ENCODE data around the gene ELAPOR1. TPM values are rescaled to one million over a fixed set of nuclear protein-coding genes. Genes with fewer than 3 reads are reported as not detected.

Gene ELAPOR1
- total RNA-seq, 3 donors from 2014 or later (not counting 1 experiment from before 2014, with no cell fraction given), result 6.2 to 8.3 (median 6.3) TPM

DNA sequence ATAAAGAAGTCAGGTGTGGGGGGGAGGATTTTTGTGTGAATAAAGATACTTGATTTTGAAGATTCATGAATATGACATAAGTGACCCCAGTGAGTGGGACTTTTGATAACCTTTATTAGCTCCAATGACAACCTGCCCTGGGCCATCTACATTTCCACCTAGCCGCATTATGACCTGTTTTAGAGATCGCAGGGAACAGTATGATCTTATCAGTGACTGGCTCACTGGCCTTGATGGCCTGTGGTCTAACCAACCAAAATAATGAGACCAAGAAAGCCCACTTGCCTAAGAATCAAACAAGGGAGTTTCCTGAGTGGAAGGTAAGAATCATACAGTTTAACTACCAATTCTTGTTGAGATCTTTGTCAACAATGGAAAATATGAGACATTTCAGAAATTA lies 1.8 kb downstream of the ELAPOR1 start:
- intact Hi-C loops (cut with micrococcal nuclease), result no loop called here
- WGBS (ENCODE audit: insufficient coverage), result 50% methylated on average over 2 of the region's 2 CpGs

DNA sequence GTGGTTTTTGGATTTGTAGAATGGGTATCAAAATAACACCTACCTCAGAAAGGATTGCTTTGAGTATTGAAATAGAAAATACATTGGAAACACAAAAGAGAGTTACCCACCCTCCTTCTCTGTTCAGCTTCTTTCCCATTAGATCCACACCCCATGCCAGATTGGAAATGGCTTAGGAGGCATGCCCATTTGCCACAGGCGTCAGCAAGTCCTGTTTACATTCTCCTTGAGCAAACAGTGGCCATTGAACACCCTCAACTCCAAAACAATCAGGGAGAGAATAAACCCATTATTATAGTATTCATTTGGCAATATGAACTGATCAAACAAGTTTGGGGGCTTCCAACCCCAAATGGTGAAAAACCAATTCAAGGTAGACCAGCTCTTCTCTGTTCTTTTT lies 2.4 kb downstream of the ELAPOR1 start:
- Histone ChIP-seq H3K9me3 (ENCODE audit: control insufficient read depth, insufficient read depth, low read length) (no peaks in the 10 kb centered on the region), H3K27ac (ENCODE audit: low read length) (no peak overlapping the region), H3K4me3 (ENCODE audit: low read length) (no peak overlapping the region), H3K27me3 (ENCODE audit: control insufficient read depth, insufficient read depth, low read length) (no peaks in the 10 kb centered on the region), H3K36me3 (ENCODE audit: control insufficient read depth, insufficient read depth, low read length) (no peaks in the 10 kb centered on the region), H3K4me1 (ENCODE audit: control insufficient read depth, insufficient read depth, low read length) (peaks cover 21% of the 10 kb centered on the region)
- H3K36me3 Mint-ChIP-seq, result no peaks in the 10 kb centered on the region
- TF ChIP-seq, protein P1, sequence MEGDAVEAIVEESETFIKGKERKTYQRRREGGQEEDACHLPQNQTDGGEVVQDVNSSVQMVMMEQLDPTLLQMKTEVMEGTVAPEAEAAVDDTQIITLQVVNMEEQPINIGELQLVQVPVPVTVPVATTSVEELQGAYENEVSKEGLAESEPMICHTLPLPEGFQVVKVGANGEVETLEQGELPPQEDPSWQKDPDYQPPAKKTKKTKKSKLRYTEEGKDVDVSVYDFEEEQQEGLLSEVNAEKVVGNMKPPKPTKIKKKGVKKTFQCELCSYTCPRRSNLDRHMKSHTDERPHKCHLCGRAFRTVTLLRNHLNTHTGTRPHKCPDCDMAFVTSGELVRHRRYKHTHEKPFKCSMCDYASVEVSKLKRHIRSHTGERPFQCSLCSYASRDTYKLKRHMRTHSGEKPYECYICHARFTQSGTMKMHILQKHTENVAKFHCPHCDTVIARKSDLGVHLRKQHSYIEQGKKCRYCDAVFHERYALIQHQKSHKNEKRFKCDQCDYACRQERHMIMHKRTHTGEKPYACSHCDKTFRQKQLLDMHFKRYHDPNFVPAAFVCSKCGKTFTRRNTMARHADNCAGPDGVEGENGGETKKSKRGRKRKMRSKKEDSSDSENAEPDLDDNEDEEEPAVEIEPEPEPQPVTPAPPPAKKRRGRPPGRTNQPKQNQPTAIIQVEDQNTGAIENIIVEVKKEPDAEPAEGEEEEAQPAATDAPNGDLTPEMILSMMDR (IDR thresholded peaks at IDR 0.05), result no peak
- H3K27ac Mint-ChIP-seq, result no peak overlapping the region
- WGBS (ENCODE audit: insufficient coverage), result 89% methylated on average over 1 of the region's 1 CpG
- H3K9me3 Mint-ChIP-seq, result no peaks in the 10 kb centered on the region
- no peak for DNase-seq
- intact Hi-C loops (cut with micrococcal nuclease), result no loop called here
- H3K27me3 Mint-ChIP-seq (ENCODE audit: low read depth in 2 of 2), result peaks cover 15 to 21% of the 10 kb centered on the region in 2 donors
- peaks cover 21 to 29% of the 10 kb centered on the region in 2 donors for H3K4me1 Mint-ChIP-seq
- H3K4me3 Mint-ChIP-seq, result no peak overlapping the region
- ATAC-seq, result no peak

More for the DNA sequence above, 1.8 kb downstream of the ELAPOR1 start:
- no peak overlapping the region for H3K27ac Mint-ChIP-seq
- Histone ChIP-seq H3K9me3 (ENCODE audit: control insufficient read depth, insufficient read depth, low read length) (no peaks in the 10 kb centered on the region), H3K36me3 (ENCODE audit: control insufficient read depth, insufficient read depth, low read length) (no peaks in the 10 kb centered on the region), H3K27me3 (ENCODE audit: control insufficient read depth, insufficient read depth, low read length) (no peaks in the 10 kb centered on the region), H3K4me1 (ENCODE audit: control insufficient read depth, insufficient read depth, low read length) (peaks cover 21% of the 10 kb centered on the region), H3K4me3 (ENCODE audit: low read length) (no peak overlapping the region), H3K27ac (ENCODE audit: low read length) (no peak overlapping the region)
- ATAC-seq (no peak), DNase-seq (no peak)
- H3K36me3 Mint-ChIP-seq, result no peaks in the 10 kb centered on the region
- H3K9me3 Mint-ChIP-seq, result no peaks in the 10 kb centered on the region
- H3K4me3 Mint-ChIP-seq, result no peak overlapping the region
- peaks cover 15 to 21% of the 10 kb centered on the region in 2 donors for H3K27me3 Mint-ChIP-seq (ENCODE audit: low read depth in 2 of 2)
- TF ChIP-seq, protein P1 (IDR thresholded peaks at IDR 0.05), result no peak
- peaks cover 21 to 29% of the 10 kb centered on the region in 2 donors for H3K4me1 Mint-ChIP-seq

DNA sequence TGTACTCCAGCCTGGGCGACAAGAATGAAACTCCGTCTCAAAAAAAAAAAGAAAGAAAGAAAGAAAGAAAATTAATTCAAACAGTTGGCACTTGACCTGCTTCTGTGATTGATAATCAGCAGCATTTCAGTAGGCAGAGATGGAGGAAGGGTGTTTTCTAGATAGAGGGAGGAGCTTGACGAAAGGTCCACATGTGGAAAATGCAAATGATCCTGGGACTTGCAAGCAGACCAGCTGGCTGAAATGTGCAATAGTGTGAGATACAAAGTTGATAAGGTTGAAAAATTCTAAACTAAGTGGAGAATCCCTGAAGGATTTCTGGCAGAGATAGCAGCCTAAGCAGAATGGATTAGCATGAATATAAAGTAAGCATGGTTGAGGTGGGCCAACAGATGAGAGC lies 4.2 kb downstream of the ELAPOR1 start:
- H3K27me3 ChIP-seq (ENCODE audit: control insufficient read depth, insufficient read depth, low read length), result no peaks in the 10 kb centered on the region
- H3K9me3 ChIP-seq (ENCODE audit: control insufficient read depth, insufficient read depth, low read length), result no peaks in the 10 kb centered on the region
- TF ChIP-seq, protein P1 (IDR thresholded peaks at IDR 0.05), result no peak
- Mint-ChIP-seq H3K27ac (no peak overlapping the region), H3K4me1 (peaks cover 11 to 16% of the 10 kb centered on the region in 2 donors), H3K4me3 (no peak overlapping the region), H3K27me3 (ENCODE audit: low read depth in 2 of 2) (peaks cover 2 to 16% of the 10 kb centered on the region in 2 donors), H3K9me3 (no peaks in the 10 kb centered on the region), H3K36me3 (no peaks in the 10 kb centered on the region)
- DNase-seq (no peak), ATAC-seq (no peak)
- WGBS (ENCODE audit: insufficient coverage), result 89% methylated on average over 3 of the region's 3 CpGs
- intact Hi-C loops (cut with micrococcal nuclease), result no loop called here
- H3K4me3 ChIP-seq (ENCODE audit: low read length), result no peak overlapping the region
- H3K36me3 ChIP-seq (ENCODE audit: control insufficient read depth, insufficient read depth, low read length), result no peaks in the 10 kb centered on the region
- H3K4me1 ChIP-seq (ENCODE audit: control insufficient read depth, insufficient read depth, low read length), result peaks cover 13% of the 10 kb centered on the region
- H3K27ac ChIP-seq (ENCODE audit: low read length), result no peak overlapping the region

DNA sequence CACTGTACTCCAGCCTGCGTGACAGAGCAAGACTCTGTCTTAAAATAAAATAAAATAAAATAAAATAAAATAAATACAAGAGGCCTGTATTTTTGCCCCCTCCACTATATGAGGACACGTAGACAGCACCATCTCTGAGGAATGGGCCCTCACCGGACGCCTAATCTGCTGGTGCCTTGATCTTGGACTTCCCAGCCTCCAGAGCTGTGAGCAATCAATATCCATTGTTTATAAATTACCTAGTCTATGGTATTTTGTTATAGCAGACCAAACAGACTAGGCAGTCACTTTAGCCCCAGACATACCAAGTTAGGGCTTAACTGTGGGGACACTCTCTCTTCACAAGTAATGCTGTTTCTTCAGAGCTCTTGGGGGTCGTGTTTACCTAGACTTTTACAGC lies 6.4 kb downstream of the ELAPOR1 start:
- no peaks in the 10 kb centered on the region for H3K9me3 ChIP-seq (ENCODE audit: control insufficient read depth, insufficient read depth, low read length)
- Mint-ChIP-seq H3K27ac (no peak overlapping the region), H3K36me3 (no peaks in the 10 kb centered on the region), H3K9me3 (no peaks in the 10 kb centered on the region), H3K4me1 (no peaks in the 10 kb centered on the region), H3K27me3 (ENCODE audit: low read depth in 2 of 2) (peaks cover 0 to 12% of the 10 kb centered on the region in 2 donors), H3K4me3 (no peak overlapping the region)
- no peaks in the 10 kb centered on the region for H3K4me1 ChIP-seq (ENCODE audit: control insufficient read depth, insufficient read depth, low read length)
- H3K4me3 ChIP-seq (ENCODE audit: low read length), result no peak overlapping the region
- TF ChIP-seq, protein P1 (IDR thresholded peaks at IDR 0.05), result no peak
- 92% methylated on average over 4 of the region's 5 CpGs for WGBS (ENCODE audit: insufficient coverage)
- intact Hi-C loops (cut with micrococcal nuclease), result no loop called here
- no peak for DNase-seq
- H3K27me3 ChIP-seq (ENCODE audit: control insufficient read depth, insufficient read depth, low read length), result no peaks in the 10 kb centered on the region
- no peak overlapping the region for H3K27ac ChIP-seq (ENCODE audit: low read length)
- H3K36me3 ChIP-seq (ENCODE audit: control insufficient read depth, insufficient read depth, low read length), result no peaks in the 10 kb centered on the region
- ATAC-seq, result no peak
